ENCODE results near the gene PARD3. TPM values are rescaled to one million over a fixed set of nuclear protein-coding genes. Genes with fewer than 3 reads are reported as not detected.

The PARD3 gene
- total RNA-seq, 6 experiments from 2014 or later: 19.1 to 27.8 (median 22.0) TPM

DNA sequence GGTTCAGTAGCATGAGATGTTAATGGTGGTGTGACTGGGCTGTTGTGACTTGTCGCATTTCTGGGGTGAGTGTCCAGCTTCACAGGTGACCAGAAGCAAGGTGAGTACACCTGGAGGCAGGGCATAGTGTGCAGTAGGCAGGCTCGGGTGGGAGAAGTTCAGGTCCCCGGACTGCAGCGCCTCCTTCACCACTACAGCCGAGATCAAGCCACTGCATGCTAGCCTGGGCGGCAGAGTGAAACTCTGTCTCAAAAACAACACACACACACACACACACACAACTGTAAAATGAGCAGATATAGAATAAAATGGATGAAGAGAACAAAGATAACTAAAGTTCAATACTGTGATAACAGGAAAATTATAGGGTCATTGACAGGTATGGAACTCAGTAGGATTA lies 11.1 kb upstream of the PARD3 start:
- no peak overlapping the region for H3K4me3 ChIP-seq
- intact Hi-C loops (cut with DNase I): no loop called here
- WGBS (ENCODE audit: insufficient coverage, low coverage, low lambda C conversion rate, missing lambda C conversion rate): 86% methylated on average over 3 of the region's 6 CpGs

DNA sequence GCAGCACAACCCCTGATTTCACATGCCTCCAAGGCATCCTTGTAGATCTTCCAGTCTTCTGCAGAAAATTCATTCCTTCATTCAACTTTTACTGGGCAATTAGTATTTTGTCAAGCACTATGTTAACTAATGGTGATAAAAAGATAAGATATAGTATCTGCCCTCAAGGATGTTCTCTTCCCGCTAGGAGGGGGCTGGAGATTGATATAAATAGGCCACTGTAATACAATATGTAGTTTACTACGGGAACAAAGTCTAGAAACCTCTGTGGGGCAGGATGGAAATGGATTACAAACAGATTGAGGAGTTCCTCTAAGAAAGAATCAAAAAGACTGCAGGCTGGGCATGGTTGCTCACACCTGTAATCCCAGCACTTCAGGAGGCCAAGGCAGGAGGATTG lies 10.3 kb upstream of the PARD3 start:
- WGBS (ENCODE audit: insufficient coverage, low coverage, low lambda C conversion rate, missing lambda C conversion rate): 92% methylated on average over 2 of the region's 2 CpGs

More for the DNA sequence above, 11.1 kb upstream of the PARD3 start:
- no peaks in the 10 kb centered on the region for H3K4me1 ChIP-seq
- H3K9me3 ChIP-seq: no peaks in the 10 kb centered on the region
- H3K27ac ChIP-seq: no peak overlapping the region
- ATAC-seq (no peak), DNase-seq (no peak)
- TF ChIP-seq POLR2A (IDR thresholded peaks at IDR 0.05): no peak
- TF ChIP-seq, protein P1, sequence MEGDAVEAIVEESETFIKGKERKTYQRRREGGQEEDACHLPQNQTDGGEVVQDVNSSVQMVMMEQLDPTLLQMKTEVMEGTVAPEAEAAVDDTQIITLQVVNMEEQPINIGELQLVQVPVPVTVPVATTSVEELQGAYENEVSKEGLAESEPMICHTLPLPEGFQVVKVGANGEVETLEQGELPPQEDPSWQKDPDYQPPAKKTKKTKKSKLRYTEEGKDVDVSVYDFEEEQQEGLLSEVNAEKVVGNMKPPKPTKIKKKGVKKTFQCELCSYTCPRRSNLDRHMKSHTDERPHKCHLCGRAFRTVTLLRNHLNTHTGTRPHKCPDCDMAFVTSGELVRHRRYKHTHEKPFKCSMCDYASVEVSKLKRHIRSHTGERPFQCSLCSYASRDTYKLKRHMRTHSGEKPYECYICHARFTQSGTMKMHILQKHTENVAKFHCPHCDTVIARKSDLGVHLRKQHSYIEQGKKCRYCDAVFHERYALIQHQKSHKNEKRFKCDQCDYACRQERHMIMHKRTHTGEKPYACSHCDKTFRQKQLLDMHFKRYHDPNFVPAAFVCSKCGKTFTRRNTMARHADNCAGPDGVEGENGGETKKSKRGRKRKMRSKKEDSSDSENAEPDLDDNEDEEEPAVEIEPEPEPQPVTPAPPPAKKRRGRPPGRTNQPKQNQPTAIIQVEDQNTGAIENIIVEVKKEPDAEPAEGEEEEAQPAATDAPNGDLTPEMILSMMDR (IDR thresholded peaks at IDR 0.05): no peak
- no peaks in the 10 kb centered on the region for H3K27me3 ChIP-seq
- H3K36me3 ChIP-seq: no peaks in the 10 kb centered on the region

DNA sequence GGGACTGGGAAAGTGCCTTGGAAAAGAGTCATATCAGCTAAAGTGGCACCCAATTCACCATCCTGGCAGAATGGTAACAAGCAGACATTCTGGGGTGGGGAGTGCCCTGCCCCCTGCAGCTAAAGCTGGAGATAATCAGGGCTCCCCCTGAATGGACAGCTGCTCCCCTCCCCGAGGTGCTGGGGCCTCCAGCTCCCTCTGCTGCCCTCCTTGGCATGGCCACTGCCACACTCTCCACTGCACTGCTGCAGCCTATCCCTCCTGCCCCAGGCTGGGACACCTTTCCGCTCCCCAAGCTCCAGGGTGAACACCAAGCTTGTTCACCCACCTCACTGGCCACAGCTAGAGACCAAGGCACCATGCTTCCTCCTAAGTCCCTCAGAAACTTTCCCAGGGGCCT lies 9.8 kb upstream of the PARD3 start:
- peak in 1 of 3 donors; percentile 31 for DNase-seq
- Histone ChIP-seq H3K9me3 (no peaks in the 10 kb centered on the region), H3K4me1 (no peaks in the 10 kb centered on the region), H3K27me3 (no peaks in the 10 kb centered on the region), H3K36me3 (no peaks in the 10 kb centered on the region), H3K27ac (no peak overlapping the region), H3K4me3 (no peak overlapping the region)
- no peak for TF ChIP-seq POLR2A (IDR thresholded peaks at IDR 0.05)
- TF ChIP-seq, protein P1 (IDR thresholded peaks at IDR 0.05): peak in 3 of 4 donors; percentile 18 to 41 (median 25)
- WGBS (ENCODE audit: insufficient coverage, low coverage, low lambda C conversion rate, missing lambda C conversion rate): no CpG with 5 or more reads among the region's 2 CpGs
- ATAC-seq: peak; percentile 62 to 79 (median 71)
- intact Hi-C loops (cut with DNase I): no loop called here

More for the DNA sequence above, 10.3 kb upstream of the PARD3 start:
- intact Hi-C loops (cut with DNase I): no loop called here
- no peak for ATAC-seq
- Histone ChIP-seq H3K36me3 (no peaks in the 10 kb centered on the region), H3K9me3 (no peaks in the 10 kb centered on the region), H3K4me1 (no peaks in the 10 kb centered on the region), H3K27me3 (no peaks in the 10 kb centered on the region), H3K4me3 (no peak overlapping the region), H3K27ac (no peak overlapping the region)
- no peak for TF ChIP-seq POLR2A (IDR thresholded peaks at IDR 0.05)
- DNase-seq: no peak

DNA sequence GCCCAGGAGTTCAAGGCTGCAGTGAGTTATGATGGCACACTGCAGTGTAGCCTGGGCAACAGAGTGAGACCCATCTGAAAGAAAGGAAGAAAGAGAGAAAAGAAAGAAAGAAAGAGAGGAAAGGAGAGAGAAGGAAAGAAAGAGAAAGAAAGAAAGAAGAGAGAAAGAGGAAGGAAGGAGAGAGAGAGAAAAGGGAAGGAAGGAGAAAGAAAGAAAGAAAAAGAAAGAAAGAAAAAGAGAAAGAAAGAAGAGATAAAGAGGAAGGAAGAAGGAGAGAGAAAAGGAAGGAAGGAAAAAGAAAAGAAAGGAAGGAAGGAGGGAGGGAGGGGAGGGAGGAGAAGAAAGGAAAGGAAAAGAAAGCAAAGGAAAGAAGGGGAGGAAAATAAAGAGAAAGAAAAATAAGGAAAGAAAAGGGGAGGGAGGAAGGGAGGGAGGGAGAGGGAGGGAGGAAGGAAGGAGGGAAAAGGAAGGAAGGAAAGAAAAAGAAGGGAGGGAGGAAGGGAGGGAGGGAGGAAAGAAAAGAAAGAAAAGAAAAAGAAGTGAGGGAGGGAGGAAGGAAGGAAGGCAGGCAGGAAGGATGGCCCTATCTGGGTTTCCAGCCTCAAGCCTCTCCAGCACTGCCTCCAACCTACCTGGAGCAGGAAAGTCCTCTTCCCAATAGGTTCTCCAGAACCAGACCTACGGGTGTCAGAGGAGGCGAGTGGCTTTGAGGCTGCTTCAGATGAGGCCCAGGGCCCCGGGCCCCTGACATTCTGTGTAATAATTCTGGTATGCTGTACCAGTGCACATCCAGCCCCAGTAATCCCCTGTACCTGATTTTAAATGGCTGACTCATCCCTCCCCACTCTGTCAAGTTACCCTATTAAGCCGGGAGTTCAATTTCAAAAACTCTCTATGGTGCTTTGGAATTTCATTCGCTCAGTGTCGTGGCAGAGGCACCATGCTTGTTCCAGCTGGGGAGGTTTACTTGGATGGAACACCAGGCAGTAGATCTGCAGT lies 6.8 kb upstream of the PARD3 start:
- H3K36me3 ChIP-seq: no peaks in the 10 kb centered on the region
- H3K27ac ChIP-seq: no peak overlapping the region
- no peak for TF ChIP-seq POLR2A (IDR thresholded peaks at IDR 0.05)
- TF ChIP-seq, protein P1 (IDR thresholded peaks at IDR 0.05): no peak
- H3K4me1 ChIP-seq: no peaks in the 10 kb centered on the region
- no peaks in the 10 kb centered on the region for H3K9me3 ChIP-seq
- no peak for DNase-seq
- intact Hi-C loops (cut with DNase I): no loop called here
- ATAC-seq: no peak
- H3K27me3 ChIP-seq: no peaks in the 10 kb centered on the region
- H3K4me3 ChIP-seq: no peak overlapping the region
- 83% methylated on average over 1 of the region's 6 CpGs for WGBS (ENCODE audit: insufficient coverage, low coverage, low lambda C conversion rate, missing lambda C conversion rate)

DNA sequence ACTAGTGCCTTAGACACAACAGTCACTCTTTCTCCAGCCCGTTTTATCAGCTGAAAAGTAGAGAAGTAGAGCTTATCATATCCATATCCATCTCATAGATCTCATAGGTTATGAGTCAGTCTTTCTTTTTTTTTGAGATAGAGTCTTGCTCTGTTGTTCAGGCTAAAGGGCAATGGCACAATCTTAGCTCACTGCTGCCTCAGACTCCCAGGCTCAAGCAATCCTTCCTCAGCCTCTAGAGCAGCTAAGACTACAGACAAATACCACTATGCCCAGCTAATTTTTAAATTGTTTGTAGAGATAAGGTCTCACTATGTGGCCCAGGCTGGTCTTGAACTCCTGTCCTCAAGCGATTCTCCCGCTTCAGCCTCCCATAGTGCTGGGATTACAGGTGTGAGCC lies 2.5 kb upstream of the PARD3 start:
- DNase-seq (no peak), ATAC-seq (no peak)
- intact Hi-C loops (cut with DNase I): loop anchor here (10.0 kb wide), 1 partner anchor 93 kb away; no protein-coding TSS in a partner anchor
- H3K27me3 ChIP-seq: no peaks in the 10 kb centered on the region
- H3K4me1 ChIP-seq: peaks cover 0 to 21% (median 4%) of the 10 kb centered on the region in 4 donors
- TF ChIP-seq POLR2A (IDR thresholded peaks at IDR 0.05): no peak
- TF ChIP-seq, protein P1 (IDR thresholded peaks at IDR 0.05): no peak
- H3K27ac ChIP-seq: no peak overlapping the region
- H3K36me3 ChIP-seq: no peaks in the 10 kb centered on the region
- no peaks in the 10 kb centered on the region for H3K9me3 ChIP-seq
- no peak overlapping the region for H3K4me3 ChIP-seq
- 100% methylated on average over 2 of the region's 3 CpGs for WGBS (ENCODE audit: insufficient coverage, low coverage, low lambda C conversion rate, missing lambda C conversion rate)
